T-helper 17 cell (primary cell): ENCODE data around the gene PIP5KL1. TPM values are rescaled to one million over a fixed set of nuclear protein-coding genes. Genes with fewer than 3 reads are reported as not detected.
"Not testable (repeated sequence)": the region's sequence is repeated elsewhere in the genome, so short reads cannot be mapped to it uniquely, and the experiment has no call there.

ENCODE experiments used
- ATAC-seq: fragments of 150-1000 bp; cut with Tn5 transposase; 2 replicates; pipeline ENCODE4 v1.10.0; 2021; ENCODE audit warnings: mild to moderate bottlenecking, moderate library complexity
- DNase-seq, 3 donors: peaks; one replicate each; pipeline versions ENCODE4 v3.0.0 to v3.0.0-alpha.2; 2020 to 2021
- H3K9me3 ChIP-seq: one replicate; pipeline ENCODE4 v1.7.0; 2013; ENCODE audit warnings: low read length, mild to moderate bottlenecking; ENCODE audit not compliant: control insufficient read depth, poor library complexity, severe bottlenecking
- H3K27ac Mint-ChIP-seq: one replicate; pipeline ENCODE4 v1.8.0; 2022; ENCODE audit warnings: mild to moderate bottlenecking, moderate library complexity, mixed read lengths
- H3K27me3 Mint-ChIP-seq: one replicate; pipeline ENCODE4 v1.8.0; 2022; ENCODE audit warnings: mixed read lengths
- H3K36me3 Mint-ChIP-seq: one replicate; pipeline ENCODE4 v1.8.0; 2022; ENCODE audit warnings: low read depth, mixed read lengths
- H3K4me1 Mint-ChIP-seq: one replicate; pipeline ENCODE4 v1.8.0; 2022; ENCODE audit warnings: mild to moderate bottlenecking, mixed read lengths
- H3K4me3 Mint-ChIP-seq: one replicate; pipeline ENCODE4 v1.8.0; 2022; ENCODE audit warnings: mild to moderate bottlenecking, moderate library complexity, mixed read lengths
- total RNA-seq, 4 donors: library from RNA in 2 of 4; stranded (reverse) in 2 of 4; gene quantifications; one replicate each; pipeline ENCODE4 v1.2.3 and lab custom pipeline; 2022 to 2026

PIP5KL1 gene
- total RNA-seq, 2 donors from 2014 or later = 2.1 to 2.3 TPM

DNA sequence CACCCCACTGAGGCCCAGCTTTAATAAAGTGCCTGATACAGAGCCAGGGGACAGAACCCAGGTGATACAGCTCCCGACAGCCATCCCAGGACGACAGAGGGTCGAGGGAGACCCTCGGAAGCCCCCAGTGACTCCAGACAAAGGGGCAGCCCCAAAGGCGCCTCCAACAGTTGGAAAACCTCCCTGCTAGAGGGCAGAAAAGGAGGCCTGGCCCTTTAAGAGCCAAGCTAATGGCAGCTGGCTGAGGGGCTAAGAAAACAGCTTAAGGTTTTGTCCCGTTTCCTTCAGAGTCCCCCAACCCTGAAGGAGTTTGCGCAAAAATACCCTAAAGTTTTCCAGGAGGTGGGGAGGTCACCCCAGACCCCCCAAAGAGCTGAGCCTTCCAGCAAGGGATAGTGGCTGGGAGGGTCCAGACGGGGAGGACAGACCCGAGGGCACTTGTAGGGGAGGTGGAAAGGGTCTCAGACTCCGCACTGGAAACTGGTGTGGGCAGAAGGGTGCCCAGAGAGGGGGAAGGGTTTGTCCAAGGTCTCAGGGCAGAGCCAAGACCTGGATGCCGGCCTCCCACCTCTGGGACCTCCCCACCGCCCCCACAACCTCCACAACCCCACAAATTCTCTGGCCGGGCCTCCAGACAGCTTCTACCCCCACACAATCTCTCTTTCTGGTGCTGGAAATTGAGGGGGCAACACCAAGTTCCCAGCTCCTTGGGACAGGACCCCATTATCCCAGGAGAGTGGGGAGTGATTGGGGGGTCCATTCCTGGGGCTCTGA lies 44.9 kb downstream of the PIP5KL1 start:
- Mint-ChIP-seq H3K36me3 (no peaks in the 10 kb centered on the region), H3K4me1 (peaks cover 11% of the 10 kb centered on the region), H3K27ac (peak overlapping the region; percentile 83), H3K27me3 (no peaks in the 10 kb centered on the region), H3K4me3 (no peak overlapping the region)
- no peaks in the 10 kb centered on the region for H3K9me3 ChIP-seq
- no peak for ATAC-seq
- DNase-seq = no peak

DNA sequence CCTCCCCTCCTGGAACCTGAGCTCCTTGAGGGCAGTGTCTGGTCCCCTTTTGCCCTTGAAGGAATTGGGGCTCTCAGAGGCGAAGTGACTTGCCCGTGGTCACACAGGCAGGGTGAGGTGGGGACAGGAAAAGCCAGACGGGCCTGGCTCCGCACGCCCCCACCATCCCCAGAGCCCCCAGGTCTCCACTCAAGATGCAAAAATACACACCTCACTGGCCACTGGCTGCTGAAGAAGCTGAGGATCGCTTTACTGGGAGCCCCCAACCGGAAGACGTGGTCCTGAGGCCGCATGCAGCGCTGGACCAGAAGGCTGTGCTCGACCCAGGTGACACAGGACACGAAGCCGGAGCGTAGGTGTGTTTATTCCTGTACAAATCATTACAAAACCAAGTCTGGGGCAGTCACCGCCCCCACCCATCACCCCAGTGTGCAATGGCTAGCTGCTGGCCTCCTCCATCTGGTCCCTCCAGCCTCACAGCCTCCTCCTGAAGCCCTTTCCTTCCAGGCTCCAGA lies 45.5 kb downstream of the PIP5KL1 start:
- Mint-ChIP-seq H3K27ac (peak overlapping the region; percentile 83), H3K4me3 (no peak overlapping the region), H3K27me3 (no peaks in the 10 kb centered on the region), H3K36me3 (no peaks in the 10 kb centered on the region), H3K4me1 (peaks cover 11% of the 10 kb centered on the region)
- DNase-seq (no peak), ATAC-seq (no peak)
- H3K9me3 ChIP-seq = no peaks in the 10 kb centered on the region

DNA sequence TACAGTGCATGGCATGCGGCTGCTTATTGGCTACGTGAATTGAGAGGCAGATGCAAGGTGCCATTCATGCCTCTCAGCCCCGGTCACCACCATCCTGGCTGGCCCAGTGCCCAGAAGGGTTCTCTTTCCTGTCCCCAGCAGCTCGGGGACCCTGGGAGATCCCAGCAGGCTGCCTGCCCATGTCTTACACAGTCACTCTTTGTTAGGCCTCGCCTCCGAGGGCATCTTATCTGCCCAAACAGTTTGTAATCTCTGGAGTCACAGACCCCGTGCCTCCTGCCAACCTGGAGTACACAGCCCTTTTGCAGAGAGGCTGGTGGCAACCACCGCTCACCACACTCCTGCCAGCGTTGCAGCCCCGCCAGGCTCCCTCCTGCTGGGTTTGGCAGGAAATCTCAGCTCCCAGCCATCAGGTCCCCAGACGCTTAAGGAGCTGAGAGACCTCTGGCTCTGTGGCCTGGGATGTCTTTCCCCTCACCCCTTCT lies 46.1 kb downstream of the PIP5KL1 start:
- H3K9me3 ChIP-seq = no peaks in the 10 kb centered on the region
- DNase-seq = no peak
- peaks cover 11% of the 10 kb centered on the region for H3K4me1 Mint-ChIP-seq
- no peak overlapping the region for H3K4me3 Mint-ChIP-seq
- peak overlapping the region; percentile 83 for H3K27ac Mint-ChIP-seq
- no peak for ATAC-seq
- H3K27me3 Mint-ChIP-seq = no peaks in the 10 kb centered on the region
- no peaks in the 10 kb centered on the region for H3K36me3 Mint-ChIP-seq

DNA sequence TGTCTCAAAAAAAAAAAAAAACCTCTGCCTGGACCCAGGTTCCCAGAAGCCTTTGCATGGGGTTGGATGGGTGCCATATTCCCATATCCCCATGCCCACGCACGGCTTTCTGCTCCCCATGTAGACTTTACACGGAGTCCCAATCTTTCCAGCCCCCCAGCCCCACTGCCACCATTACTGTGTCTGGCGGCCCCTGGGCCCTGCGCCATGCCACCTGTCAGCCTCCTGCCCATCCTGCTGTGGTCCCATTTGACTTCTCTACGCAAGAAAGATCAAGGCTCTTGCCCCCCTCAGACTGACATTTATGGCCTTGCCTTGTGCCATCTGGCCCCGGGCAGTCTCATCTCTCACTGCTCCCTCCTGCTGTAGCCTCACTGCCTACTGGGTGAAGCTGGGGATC lies 46.6 kb downstream of the PIP5KL1 start:
- Mint-ChIP-seq H3K27me3 (no peaks in the 10 kb centered on the region), H3K4me1 (peaks cover 11% of the 10 kb centered on the region), H3K27ac (peak overlapping the region; percentile 83), H3K36me3 (no peaks in the 10 kb centered on the region), H3K4me3 (no peak overlapping the region)
- no peak for ATAC-seq
- DNase-seq = no peak
- H3K9me3 ChIP-seq = no peaks in the 10 kb centered on the region

DNA sequence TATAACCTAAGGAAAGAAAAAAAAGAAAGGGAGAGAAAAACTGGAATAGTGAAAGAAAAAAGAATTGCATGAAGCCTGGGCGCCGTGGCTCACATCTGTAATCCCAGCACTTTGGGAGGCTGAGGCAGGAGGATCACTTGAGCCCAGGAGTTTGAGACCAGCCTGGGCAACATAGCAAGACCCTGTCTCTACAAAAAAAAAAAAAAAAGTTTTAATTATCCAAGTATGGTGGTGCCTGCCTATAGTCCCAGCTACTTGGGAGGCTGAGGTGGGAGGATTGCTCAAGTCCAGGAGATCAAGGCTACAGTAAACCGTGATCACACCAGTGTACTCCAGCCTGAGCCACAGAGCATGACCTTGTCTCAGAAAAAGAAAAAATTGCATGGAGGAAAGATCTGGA lies 48.9 kb downstream of the PIP5KL1 start:
- Mint-ChIP-seq H3K4me1 (peaks cover 14% of the 10 kb centered on the region), H3K27me3 (peaks cover 10% of the 10 kb centered on the region), H3K27ac (peak overlapping the region; percentile 34)
- not testable (repeated sequence) for ATAC-seq, H3K4me3 Mint-ChIP-seq, H3K9me3 ChIP-seq, H3K36me3 Mint-ChIP-seq, DNase-seq

DNA sequence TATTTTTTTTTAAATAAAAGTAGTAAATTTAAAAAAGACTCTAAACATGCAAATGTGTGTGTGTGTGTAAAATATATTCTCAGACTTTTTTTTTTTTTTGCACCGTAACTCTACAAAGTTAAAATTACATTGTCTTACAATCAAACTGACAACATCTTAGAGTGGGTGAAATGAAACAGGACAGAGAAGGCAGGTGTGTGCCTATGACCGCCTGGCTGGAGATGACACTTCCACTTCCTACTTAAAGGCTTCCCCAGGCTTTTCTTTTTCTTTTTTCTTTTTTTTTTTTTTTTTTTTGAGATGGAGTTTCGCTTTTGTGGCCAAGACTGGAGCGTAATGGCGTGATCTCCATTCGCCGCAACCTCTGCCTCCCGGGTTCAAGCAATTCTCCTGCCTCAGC lies 50.4 kb downstream of the PIP5KL1 start:
- DNase-seq = no peak
- no peak overlapping the region for H3K27ac Mint-ChIP-seq
- no peak for ATAC-seq
- peaks cover 14% of the 10 kb centered on the region for H3K4me1 Mint-ChIP-seq
- peaks cover 2% of the 10 kb centered on the region for H3K36me3 Mint-ChIP-seq
- H3K9me3 ChIP-seq = no peaks in the 10 kb centered on the region
- H3K27me3 Mint-ChIP-seq = peaks cover 10% of the 10 kb centered on the region
- H3K4me3 Mint-ChIP-seq = no peak overlapping the region

DNA sequence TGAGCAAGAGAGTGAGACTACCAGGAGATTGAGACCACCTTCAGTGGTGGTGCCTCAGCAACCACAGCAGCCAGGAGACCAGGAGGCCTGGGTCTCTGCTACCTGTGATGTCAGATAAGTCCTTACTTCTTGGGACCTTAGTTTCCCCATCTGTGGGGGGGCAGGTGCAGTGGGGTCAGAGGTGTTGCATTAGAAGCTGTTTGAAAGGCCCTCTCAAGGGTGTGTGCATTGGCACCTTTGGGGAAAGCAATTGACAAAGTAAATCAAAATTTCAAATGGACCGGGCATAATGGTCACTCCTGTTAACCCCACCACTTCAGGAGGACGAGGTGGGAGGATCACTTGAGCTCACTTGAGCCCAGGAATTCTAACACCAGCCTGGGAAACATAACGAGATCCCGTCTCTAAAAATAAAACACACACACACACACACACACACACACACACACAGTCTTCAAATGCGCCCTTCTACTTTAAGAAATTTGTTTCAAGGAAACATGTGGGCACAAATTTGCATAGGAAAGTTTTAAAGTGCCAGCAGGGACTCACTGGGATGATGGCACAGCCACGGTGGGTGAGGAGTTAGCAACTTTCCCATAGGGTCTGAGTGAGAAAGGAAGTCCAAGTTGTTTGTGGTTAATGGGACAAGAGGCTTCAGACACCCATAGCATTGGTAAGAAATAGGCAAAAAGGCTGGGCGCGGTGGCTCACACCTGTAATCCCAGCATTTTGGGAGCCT lies 51.8 kb downstream of the PIP5KL1 start:
- no peaks in the 10 kb centered on the region for H3K9me3 ChIP-seq
- H3K36me3 Mint-ChIP-seq = peaks cover 2% of the 10 kb centered on the region
- ATAC-seq (no peak), DNase-seq (no peak)
- H3K27ac Mint-ChIP-seq = no peak overlapping the region
- H3K4me1 Mint-ChIP-seq = peaks cover 3% of the 10 kb centered on the region
- no peak overlapping the region for H3K4me3 Mint-ChIP-seq
- peaks cover 10% of the 10 kb centered on the region for H3K27me3 Mint-ChIP-seq

DNA sequence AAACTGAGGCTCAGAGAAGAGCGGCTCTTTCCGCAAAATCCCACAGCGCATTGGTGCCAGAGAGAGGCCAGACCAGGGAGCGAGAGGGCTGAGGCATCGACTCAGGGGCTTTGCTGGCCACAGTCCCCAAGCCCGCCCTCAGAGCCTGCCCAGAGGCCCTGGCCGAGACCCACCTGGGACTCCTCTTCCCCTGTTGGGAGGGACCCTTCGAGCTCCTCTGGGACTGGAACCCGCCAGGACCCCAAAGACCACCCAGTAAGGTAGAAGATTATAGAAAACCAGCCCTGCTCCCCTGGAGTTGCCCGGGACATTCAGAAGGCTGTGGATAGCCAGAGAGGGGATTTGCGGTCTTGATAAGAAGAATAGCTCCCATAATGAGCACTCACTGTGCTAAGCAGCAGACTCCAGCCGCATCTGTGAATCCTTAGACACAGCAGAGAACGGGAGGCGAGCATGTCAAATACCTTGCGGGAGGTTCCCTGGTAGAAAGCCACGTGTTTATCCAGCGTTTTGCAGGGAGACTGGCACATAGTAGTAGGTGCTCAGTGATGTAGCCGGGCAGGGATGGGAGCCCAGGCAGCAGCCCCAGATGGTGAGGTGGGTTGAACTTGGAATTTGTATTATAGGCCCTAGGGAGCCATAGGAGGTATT lies 52.5 kb downstream of the PIP5KL1 start:
- DNase-seq (no peak), ATAC-seq (no peak)
- H3K9me3 ChIP-seq = no peaks in the 10 kb centered on the region
- peak overlapping the region; percentile 9 for H3K27ac Mint-ChIP-seq
- peaks cover 2% of the 10 kb centered on the region for H3K36me3 Mint-ChIP-seq
- peak overlapping the region; percentile 39 for H3K4me3 Mint-ChIP-seq
- H3K27me3 Mint-ChIP-seq = peaks cover 10% of the 10 kb centered on the region
- peaks cover 3% of the 10 kb centered on the region for H3K4me1 Mint-ChIP-seq

DNA sequence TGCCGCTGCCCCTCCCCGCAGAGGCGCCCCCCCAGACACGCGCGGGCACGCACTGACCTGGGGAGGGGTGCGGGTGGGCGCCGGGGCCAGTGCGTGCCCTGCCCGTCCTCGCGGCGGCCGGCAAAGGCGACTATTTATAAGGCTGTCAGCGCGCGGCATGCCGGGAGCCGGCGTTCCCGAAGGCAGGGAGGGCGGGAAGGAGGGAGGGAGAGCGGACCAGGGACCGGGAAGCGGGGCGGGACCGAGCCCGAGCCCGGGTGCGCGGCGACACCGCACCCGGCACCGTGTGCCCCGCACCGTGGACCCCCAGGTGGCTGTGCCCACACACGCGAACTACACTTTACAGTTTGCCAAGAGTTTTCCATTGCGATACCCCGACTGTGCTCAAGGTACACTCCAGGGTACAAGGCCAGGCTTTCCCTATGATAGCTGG lies 53.0 kb downstream of the PIP5KL1 start, which contains the start of gene AK1:
AK1 (minus strand) TSS at position 110 of the 433 bp plus-strand sequence. CDS start 3,058 bp downstream, outside the sequence.
- H3K4me1 Mint-ChIP-seq = peaks cover 3% of the 10 kb centered on the region
- H3K27ac Mint-ChIP-seq = peak within 1 kb of the TSS; percentile 9
- H3K4me3 Mint-ChIP-seq = peak within 1 kb of the TSS; percentile 56
- ATAC-seq (no peak), DNase-seq (no peak)
- H3K36me3 Mint-ChIP-seq = peaks cover 2% of the 10 kb centered on the region
- peaks cover 10% of the 10 kb centered on the region for H3K27me3 Mint-ChIP-seq
- no peaks in the 10 kb centered on the region for H3K9me3 ChIP-seq

DNA sequence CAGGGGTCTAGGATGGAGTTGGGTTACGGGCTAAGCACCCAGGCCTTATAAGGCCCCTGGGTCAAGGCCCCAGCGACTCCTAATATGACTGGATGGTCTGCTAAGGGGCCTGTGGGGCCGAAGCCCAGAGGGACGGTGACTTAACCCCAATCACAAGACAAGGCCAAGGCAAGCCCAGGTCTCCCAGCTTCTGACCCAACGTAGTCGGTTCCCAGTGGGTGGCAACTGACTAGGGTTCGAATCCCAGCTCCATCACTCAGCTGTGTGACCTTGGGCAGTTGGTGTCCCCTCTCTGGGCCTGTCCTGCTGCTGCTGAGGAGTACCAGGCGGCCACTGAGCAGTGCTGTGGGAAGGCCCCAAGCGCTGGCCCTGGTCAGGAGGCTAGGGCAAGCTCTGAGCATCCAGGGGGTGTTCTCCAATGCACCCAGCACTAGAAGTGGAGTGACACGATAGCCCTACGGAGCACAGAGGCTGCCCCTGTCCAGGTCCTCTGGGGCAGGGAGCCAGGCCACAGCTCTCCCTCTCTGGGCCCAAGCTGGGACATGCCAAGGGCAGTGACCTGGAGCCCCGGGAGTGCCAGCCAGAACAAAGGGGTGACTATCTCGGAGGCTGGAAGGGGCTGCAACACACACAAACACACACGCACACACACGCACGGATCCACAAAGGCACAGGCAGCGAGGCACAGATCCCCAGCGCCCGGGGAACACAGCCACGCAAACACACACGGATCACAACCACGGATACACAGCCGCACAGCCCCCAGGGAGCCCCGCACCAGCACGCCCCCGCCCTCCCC lies 53.6 kb downstream of the PIP5KL1 start:
- Mint-ChIP-seq H3K4me3 (peak overlapping the region; percentile 56), H3K4me1 (peaks cover 3% of the 10 kb centered on the region), H3K27ac (no peak overlapping the region), H3K27me3 (peaks cover 10% of the 10 kb centered on the region), H3K36me3 (peaks cover 2% of the 10 kb centered on the region)
- H3K9me3 ChIP-seq = no peaks in the 10 kb centered on the region
- ATAC-seq = no peak
- DNase-seq = no peak

DNA sequence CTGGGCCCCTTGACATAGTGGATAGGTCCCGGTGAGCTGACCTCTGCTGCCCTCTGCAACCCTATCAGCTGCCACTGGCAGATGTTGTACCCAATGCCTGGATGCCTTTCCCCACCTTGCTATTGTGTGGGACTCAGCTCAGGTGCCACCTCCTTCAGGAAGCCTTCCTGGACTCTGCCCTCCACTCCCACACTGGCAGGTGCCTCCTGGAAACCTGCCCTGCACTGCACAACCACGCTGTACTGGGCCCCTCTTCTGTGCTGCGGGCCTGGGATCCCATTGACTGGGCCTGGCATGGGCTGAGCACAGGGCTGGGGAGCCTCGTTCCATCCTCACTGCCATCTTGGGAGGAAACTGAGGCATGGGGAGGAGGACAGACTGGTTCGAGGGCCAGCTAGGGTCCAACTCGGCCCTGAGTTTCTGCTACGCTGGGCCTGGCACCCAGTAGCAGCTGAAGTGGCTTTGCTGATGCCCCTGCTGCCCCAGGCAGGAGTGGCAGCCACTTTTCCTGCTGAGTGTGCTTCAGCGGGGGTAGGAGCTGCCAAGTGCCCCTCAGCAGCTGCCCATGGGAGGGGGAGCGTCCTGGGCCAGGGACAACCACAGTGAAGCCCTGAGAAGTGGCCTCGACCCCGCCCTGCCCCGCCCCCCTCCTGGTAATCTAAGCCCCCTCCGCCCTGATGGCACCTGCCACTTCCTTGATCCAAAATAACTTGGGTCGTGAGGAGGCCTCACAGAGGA lies 54.4 kb downstream of the PIP5KL1 start:
- peaks cover 10% of the 10 kb centered on the region for H3K27me3 Mint-ChIP-seq
- H3K27ac Mint-ChIP-seq = no peak overlapping the region
- ATAC-seq = no peak
- peaks cover 2% of the 10 kb centered on the region for H3K36me3 Mint-ChIP-seq
- H3K4me3 Mint-ChIP-seq = no peak overlapping the region
- no peak for DNase-seq
- no peaks in the 10 kb centered on the region for H3K9me3 ChIP-seq
- H3K4me1 Mint-ChIP-seq = peaks cover 6% of the 10 kb centered on the region
